Parathyroid adenoma (tissue), 2 donors: ENCODE results near the gene PIAS2.
A peak's percentile ranks its signal among the peaks of the same experiment; 100 is the strongest.

Experiments used
- H2AFZ ChIP-seq: fragments of 300-600 bp; sonication (generic); one replicate; pipeline ENCODE4 v1.7.0; 2017; ENCODE audit warnings: antibody characterized with exemption, mild to moderate bottlenecking
- H3K27ac ChIP-seq: fragments of 300-600 bp; sonication (generic); one replicate; pipeline ENCODE4 v1.7.0; 2017
- H3K27me3 ChIP-seq: fragments of 300-600 bp; sonication (generic); one replicate; pipeline ENCODE4 v1.7.0; 2017; ENCODE audit warnings: low read length; ENCODE audit not compliant: control insufficient read depth, insufficient read depth
- H3K36me3 ChIP-seq: fragments of 300-600 bp; sonication (generic); one replicate; pipeline ENCODE4 v1.7.0; 2017; ENCODE audit warnings: low read length; ENCODE audit not compliant: control insufficient read depth, insufficient read depth
- H3K4me1 ChIP-seq: fragments of 300-600 bp; sonication (generic); one replicate; pipeline ENCODE4 v1.7.0; 2017; ENCODE audit warnings: control low read depth
- H3K4me2 ChIP-seq: fragments of 300-600 bp; sonication (generic); one replicate; pipeline ENCODE4 v1.7.0; 2017; ENCODE audit warnings: low read length
- H3K4me3 ChIP-seq: fragments of 300-600 bp; sonication (generic); one replicate; pipeline ENCODE4 v1.7.0; 2017; ENCODE audit warnings: low read depth, low read length
- H3K79me2 ChIP-seq: fragments of 300-600 bp; sonication (generic); one replicate; pipeline ENCODE4 v1.7.0; 2017; ENCODE audit warnings: control low read depth
- H3K9ac ChIP-seq: fragments of 300-600 bp; sonication (generic); one replicate; pipeline ENCODE4 v1.7.0; 2017; ENCODE audit warnings: mild to moderate bottlenecking
- H3K9me3 ChIP-seq: fragments of 300-600 bp; sonication (generic); one replicate; pipeline ENCODE4 v1.7.0; 2017; ENCODE audit warnings: low read length; ENCODE audit not compliant: control insufficient read depth
- TF ChIP-seq, protein P1 (sequence below): fragments of 300-600 bp; sonication (generic); IDR thresholded peaks from one replicate; pipeline ENCODE4 v1.7.0; 2017; ENCODE audit warnings: antibody characterized with exemption, mild to moderate bottlenecking
- donor health status: primary hyperparathyroidism.

The PIAS2 gene

DNA sequence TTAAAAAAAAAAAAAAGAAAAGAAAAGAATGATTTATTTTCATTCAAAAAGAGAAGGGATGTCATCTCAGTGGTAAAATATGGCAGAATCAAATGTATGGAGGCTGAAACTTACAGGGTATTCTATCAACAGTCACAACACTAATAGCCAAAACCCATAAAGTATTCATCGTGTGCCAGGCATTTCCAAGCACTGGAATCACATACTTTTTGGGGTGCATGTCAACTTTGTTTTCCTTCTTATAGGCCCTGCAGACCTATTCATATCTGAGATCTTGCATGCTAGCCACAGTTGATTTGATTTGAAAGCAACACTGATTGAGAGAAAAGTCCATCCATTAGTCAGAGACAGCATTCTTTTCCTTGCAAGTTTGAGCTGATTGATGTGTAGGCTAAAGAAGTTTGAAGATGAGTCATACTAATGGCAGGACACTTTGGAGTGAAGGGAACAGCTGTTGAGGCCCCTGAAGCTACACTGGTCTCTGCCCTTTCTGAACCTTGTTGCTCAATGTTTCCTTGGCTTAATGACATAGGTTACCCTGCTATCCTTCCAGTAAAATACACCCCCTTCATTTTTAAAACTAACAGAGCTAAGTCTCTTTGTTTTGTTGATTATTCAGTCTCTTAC, 22.1 kb upstream of the PIAS2 start:
- no peak overlapping the region for H3K9ac ChIP-seq
- no peaks in the 10 kb centered on the region for H3K9me3 ChIP-seq
- peaks cover 7% of the 10 kb centered on the region for H3K4me1 ChIP-seq
- H3K4me2 ChIP-seq, result no peak overlapping the region
- H3K36me3 ChIP-seq, result no peaks in the 10 kb centered on the region
- no peak overlapping the region for H3K27ac ChIP-seq
- no peaks in the 10 kb centered on the region for H3K79me2 ChIP-seq
- H2AFZ ChIP-seq, result no peak overlapping the region
- no peaks in the 10 kb centered on the region for H3K27me3 ChIP-seq
- TF ChIP-seq, protein P1, sequence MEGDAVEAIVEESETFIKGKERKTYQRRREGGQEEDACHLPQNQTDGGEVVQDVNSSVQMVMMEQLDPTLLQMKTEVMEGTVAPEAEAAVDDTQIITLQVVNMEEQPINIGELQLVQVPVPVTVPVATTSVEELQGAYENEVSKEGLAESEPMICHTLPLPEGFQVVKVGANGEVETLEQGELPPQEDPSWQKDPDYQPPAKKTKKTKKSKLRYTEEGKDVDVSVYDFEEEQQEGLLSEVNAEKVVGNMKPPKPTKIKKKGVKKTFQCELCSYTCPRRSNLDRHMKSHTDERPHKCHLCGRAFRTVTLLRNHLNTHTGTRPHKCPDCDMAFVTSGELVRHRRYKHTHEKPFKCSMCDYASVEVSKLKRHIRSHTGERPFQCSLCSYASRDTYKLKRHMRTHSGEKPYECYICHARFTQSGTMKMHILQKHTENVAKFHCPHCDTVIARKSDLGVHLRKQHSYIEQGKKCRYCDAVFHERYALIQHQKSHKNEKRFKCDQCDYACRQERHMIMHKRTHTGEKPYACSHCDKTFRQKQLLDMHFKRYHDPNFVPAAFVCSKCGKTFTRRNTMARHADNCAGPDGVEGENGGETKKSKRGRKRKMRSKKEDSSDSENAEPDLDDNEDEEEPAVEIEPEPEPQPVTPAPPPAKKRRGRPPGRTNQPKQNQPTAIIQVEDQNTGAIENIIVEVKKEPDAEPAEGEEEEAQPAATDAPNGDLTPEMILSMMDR, result no peak
- no peak overlapping the region for H3K4me3 ChIP-seq

DNA sequence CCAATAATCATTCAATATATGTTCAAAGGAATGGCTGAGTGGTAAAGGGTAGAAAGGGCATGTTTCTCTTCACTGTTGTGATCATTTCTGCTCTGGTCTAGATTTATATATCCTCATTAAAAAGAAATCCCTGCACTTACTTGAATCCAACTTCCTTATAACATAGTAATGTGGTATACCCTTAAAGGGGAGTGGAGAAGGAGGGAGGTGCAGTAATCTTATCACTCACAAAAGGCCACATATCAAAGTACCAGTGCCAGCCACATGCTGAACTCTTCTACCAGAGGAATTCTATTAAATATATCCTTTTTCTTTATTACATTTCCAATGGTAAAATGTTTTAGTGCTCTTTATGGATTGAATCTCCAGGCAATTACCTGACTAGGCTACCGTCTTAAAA, 3.3 kb upstream of the PIAS2 start:
- TF ChIP-seq, protein P1, result no peak
- H2AFZ ChIP-seq, result no peak overlapping the region
- H3K36me3 ChIP-seq, result no peaks in the 10 kb centered on the region
- H3K4me2 ChIP-seq, result no peak overlapping the region
- no peaks in the 10 kb centered on the region for H3K27me3 ChIP-seq
- H3K79me2 ChIP-seq, result no peaks in the 10 kb centered on the region
- H3K4me3 ChIP-seq, result no peak overlapping the region
- H3K27ac ChIP-seq, result no peak overlapping the region
- H3K4me1 ChIP-seq, result no peaks in the 10 kb centered on the region
- H3K9ac ChIP-seq, result no peak overlapping the region
- no peaks in the 10 kb centered on the region for H3K9me3 ChIP-seq

DNA sequence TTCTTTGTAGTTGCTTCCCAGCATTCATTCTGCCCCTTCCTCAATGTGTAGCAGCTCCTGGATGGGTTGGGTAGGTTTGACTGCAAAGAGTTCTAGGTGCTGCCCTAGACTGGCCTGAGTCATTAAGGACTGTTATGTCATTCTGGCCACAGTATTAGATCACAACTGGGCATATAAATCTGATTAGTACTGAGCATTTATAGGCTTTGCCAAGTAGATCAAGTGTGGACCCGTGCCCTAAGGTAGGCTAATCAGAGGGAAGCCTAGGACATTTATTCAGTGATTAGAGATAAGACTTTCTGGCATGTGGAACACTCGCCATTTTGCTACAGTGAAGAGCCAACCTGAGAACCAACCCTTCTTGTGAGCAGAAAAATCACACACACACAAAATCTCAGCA, 2.8 kb upstream of the PIAS2 start:
- H3K79me2 ChIP-seq, result peaks cover 4% of the 10 kb centered on the region
- no peaks in the 10 kb centered on the region for H3K36me3 ChIP-seq
- H3K27ac ChIP-seq, result no peak overlapping the region
- H3K4me3 ChIP-seq, result no peak overlapping the region
- H3K4me2 ChIP-seq, result no peak overlapping the region
- no peaks in the 10 kb centered on the region for H3K27me3 ChIP-seq
- H3K9ac ChIP-seq, result no peak overlapping the region
- no peak overlapping the region for H2AFZ ChIP-seq
- no peaks in the 10 kb centered on the region for H3K4me1 ChIP-seq
- TF ChIP-seq, protein P1, result no peak
- no peaks in the 10 kb centered on the region for H3K9me3 ChIP-seq

GRCh38 chr18:46917803-46918600, 695 bp upstream of the PIAS2 start:
- H3K27me3 ChIP-seq, result no peaks in the 10 kb centered on the region
- TF ChIP-seq, protein P1, result no peak

More at GRCh38 chr18:46917803-46918600, 695 bp upstream of the PIAS2 start:
- Histone ChIP-seq H3K27ac (peak overlapping the region; percentile 96), H3K36me3 (no peaks in the 10 kb centered on the region), H3K4me2 (peak overlapping the region; percentile 73), H3K79me2 (peaks cover 23% of the 10 kb centered on the region), H3K9ac (peak overlapping the region; percentile 71), H2AFZ (peak overlapping the region; percentile 94), H3K4me1 (peaks cover 2% of the 10 kb centered on the region), H3K9me3 (no peaks in the 10 kb centered on the region), H3K4me3 (peak overlapping the region; percentile 83)
